Lower lobe of right lung (tissue), 2 donors: ENCODE data around the gene SCAMP5. TPM values are rescaled to one million over a fixed set of nuclear protein-coding genes. Genes with fewer than 3 reads are reported as not detected.

Experiments
- ATAC-seq, 2 donors: fragments of 200-7000 bp; cut with Tn5 transposase; one replicate each; pipeline ENCODE4 v1.9.1; 2020 to 2022; ENCODE audit warnings: mild to moderate bottlenecking in 2 of 2, moderate library complexity in 2 of 2
- DNase-seq: peaks from one replicate; pipeline ENCODE4 v3.0.0-alpha.2; 2020
- H3K27ac ChIP-seq: fragments of 200-600 bp; one replicate; pipeline ENCODE4 v1.8.0; 2022
- H3K27me3 ChIP-seq: fragments of 200-600 bp; one replicate; pipeline ENCODE4 v1.8.0; 2022; ENCODE audit warnings: low read depth
- H3K36me3 ChIP-seq: fragments of 200-600 bp; one replicate; pipeline ENCODE4 v1.8.0; 2022; ENCODE audit warnings: mild to moderate bottlenecking
- H3K4me1 ChIP-seq: fragments of 200-600 bp; one replicate; pipeline ENCODE4 v1.8.0; 2022
- H3K4me3 ChIP-seq: fragments of 200-600 bp; one replicate; pipeline ENCODE4 v1.8.0; 2022; ENCODE audit warnings: mild to moderate bottlenecking
- H3K9me3 ChIP-seq: fragments of 200-600 bp; one replicate; pipeline ENCODE4 v1.8.0; 2022
- CTCF ChIP-seq: fragments of 200-600 bp; IDR thresholded peaks from one replicate; pipeline ENCODE4 v1.8.0; 2022; ENCODE audit warnings: antibody characterized with exemption, mild to moderate bottlenecking
- intact Hi-C: fragments of 100-400 bp; cut with DNase I; formaldehyde crosslinking; loops from one replicate; pipeline ENCODE4 v1.11.0; 2022
- total RNA-seq: library from RNA; stranded (reverse); fragmentation: NEBNext Ultra II Directional; extraction: Animal tissue kit (Norgen Biotek cat#: 25700); gene quantifications from one replicate; pipeline ENCODE4 v1.2.1, GENCODE V29; 2021
- donor health status: DM: no; HTN: yes; CAD: no; lungs with severe emphysema.

The SCAMP5 gene
- total RNA-seq, 1 donor from 2014 or later = 1.9 TPM

DNA sequence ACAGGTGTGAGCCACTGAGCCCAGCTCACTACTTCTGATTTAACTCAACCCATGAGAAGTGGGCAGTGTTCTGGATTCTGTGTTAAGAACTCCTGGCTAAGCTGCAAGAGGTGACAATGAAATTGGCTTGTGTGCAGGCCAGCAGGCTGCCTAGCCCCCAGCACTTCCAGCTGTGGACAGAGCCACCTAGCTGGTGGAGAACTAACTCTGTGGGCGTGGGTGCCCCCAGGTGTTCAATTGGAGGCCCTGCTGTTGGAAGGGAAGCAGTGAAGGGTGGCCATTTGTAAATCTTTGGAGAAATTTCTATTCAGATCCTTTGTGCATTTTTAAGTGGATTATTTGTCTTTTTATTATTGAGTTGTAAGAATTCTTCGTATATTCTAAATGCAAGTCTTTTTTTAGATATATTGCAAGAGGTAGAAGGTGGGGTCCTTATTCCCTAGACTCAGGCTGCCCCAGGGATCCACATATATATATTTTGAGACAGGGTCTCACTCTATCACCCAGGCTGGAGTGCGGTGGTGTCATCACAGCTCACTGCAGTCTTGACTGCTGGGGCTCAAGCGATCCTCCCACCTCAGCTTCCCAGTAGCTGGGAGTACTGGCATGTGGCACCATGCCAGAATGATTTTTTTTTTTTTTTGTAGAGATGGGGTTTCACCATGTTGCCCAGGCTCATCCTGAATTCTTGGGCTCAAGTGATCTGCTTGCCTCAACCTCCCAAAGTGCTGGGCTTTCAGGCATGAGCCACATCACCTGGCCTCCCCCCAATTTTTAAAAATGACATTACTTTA lies 7.2 kb upstream of the SCAMP5 start:
- ATAC-seq (peak; percentile 74 to 81), DNase-seq (peak; percentile 52)
- no peaks in the 10 kb centered on the region for H3K36me3 ChIP-seq
- H3K27me3 ChIP-seq = peaks cover 4% of the 10 kb centered on the region
- no peaks in the 10 kb centered on the region for H3K9me3 ChIP-seq
- H3K4me3 ChIP-seq = no peak overlapping the region
- intact Hi-C loops = no loop called here
- peak; percentile 51 for TF ChIP-seq CTCF
- no peak overlapping the region for H3K27ac ChIP-seq
- H3K4me1 ChIP-seq = no peaks in the 10 kb centered on the region

DNA sequence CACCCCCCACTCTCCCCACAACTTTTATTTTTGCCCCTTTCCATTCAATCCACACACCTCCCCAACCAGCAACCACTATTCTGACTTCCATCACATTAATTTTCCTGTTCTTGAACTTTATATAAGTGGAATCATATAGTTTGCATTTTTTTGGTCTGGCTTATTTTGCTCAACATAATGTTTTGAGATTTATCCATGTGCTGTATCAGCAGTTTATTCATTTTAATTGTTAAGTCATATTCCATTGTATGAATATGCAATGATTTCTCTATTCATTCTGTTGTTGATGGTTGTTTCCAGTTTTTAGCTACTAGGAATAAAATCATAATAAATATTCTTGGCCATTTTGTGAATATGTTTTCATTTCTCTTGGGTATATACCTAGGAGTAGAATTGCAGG lies 5.8 kb upstream of the SCAMP5 start:
- H3K36me3 ChIP-seq = no peaks in the 10 kb centered on the region
- TF ChIP-seq CTCF = no peak
- no peaks in the 10 kb centered on the region for H3K9me3 ChIP-seq
- H3K4me3 ChIP-seq = no peak overlapping the region
- H3K4me1 ChIP-seq = no peaks in the 10 kb centered on the region
- H3K27ac ChIP-seq = no peak overlapping the region
- ATAC-seq (no peak), DNase-seq (no peak)
- no peaks in the 10 kb centered on the region for H3K27me3 ChIP-seq
- intact Hi-C loops = no loop called here

DNA sequence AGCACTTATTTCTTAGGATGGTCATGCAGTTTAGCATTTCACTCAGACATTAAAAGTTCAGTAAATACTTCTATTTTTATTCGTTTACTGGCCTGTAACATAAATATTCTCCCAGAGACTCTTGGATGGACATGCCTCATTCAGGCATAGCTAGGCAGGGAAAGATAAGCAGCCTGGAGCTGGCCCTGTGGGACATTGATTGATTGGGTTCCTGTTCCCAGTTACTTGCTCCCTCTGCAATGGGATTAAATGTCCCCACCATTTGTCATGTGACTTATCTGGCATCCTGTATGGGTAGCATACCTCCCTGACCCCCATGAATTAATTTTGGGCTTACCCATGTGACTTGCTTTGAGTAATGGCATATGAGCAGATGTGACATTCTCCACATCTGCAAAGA lies 2.7 kb upstream of the SCAMP5 start:
- DNase-seq (no peak), ATAC-seq (no peak)
- Histone ChIP-seq H3K36me3 (no peaks in the 10 kb centered on the region), H3K4me3 (no peak overlapping the region), H3K9me3 (no peaks in the 10 kb centered on the region), H3K27ac (no peak overlapping the region), H3K27me3 (peaks cover 9% of the 10 kb centered on the region), H3K4me1 (peaks cover 12% of the 10 kb centered on the region)
- intact Hi-C loops = no loop called here
- TF ChIP-seq CTCF = no peak

DNA sequence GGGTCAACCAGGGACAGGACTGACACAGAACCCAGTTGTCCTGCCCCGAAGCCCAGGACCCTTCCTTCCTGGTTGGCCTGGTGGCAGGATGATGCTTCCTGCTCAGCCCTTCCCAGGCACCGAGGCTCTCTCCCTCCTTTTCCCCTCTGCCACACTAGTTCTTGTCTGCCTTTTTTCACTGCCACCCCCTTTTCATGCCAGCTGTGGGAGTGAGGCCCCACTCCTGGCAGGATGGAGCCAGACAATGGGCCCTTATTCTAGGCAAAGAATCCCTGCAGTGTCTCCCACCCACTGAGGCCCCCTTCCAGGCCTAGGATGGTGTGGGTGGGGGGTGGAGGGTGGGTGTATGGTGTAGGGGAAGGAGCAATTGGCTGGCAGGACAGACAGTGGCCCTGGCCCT lies 1.1 kb upstream of the SCAMP5 start:
- no peaks in the 10 kb centered on the region for H3K36me3 ChIP-seq
- no peak for ATAC-seq
- no peak overlapping the region for H3K27ac ChIP-seq
- intact Hi-C loops = no loop called here
- H3K27me3 ChIP-seq = peaks cover 9% of the 10 kb centered on the region
- H3K4me3 ChIP-seq = no peak overlapping the region
- no peak for DNase-seq
- H3K4me1 ChIP-seq = peaks cover 12% of the 10 kb centered on the region
- no peak for TF ChIP-seq CTCF
- no peaks in the 10 kb centered on the region for H3K9me3 ChIP-seq

GRCh38 chr15:74994685-74995084 lies 678 bp upstream of the SCAMP5 start:
- ATAC-seq = no peak
- peak overlapping the region; percentile 69 for H3K4me3 ChIP-seq

More at GRCh38 chr15:74994685-74995084, 678 bp upstream of the SCAMP5 start:
- no peak for DNase-seq
- no peak for TF ChIP-seq CTCF
- Histone ChIP-seq H3K4me1 (peaks cover 12% of the 10 kb centered on the region), H3K9me3 (no peaks in the 10 kb centered on the region), H3K36me3 (no peaks in the 10 kb centered on the region), H3K27me3 (peaks cover 9% of the 10 kb centered on the region), H3K27ac (no peak overlapping the region)
- intact Hi-C loops = no loop called here
